Caco-2 (cell line): ENCODE data around the gene TMEM132D. TPM values are rescaled to one million over a fixed set of nuclear protein-coding genes. Genes with fewer than 3 reads are reported as not detected.

Experiments used
- BruUV-seq: library from RNA; stranded (reverse); fragments of 400-500 nt; replicated peaks from 2 replicates; lab custom pipeline; 2021; lab: Mats Ljungman, UMichigan
- CTCF ChIA-PET: fragments of 300-600 bp; sonication (Branson Sonifier 250); formaldehyde crosslinking; loops from one replicate; lab custom pipeline; 2022; ENCODE audit warnings: antibody characterized with exemption; lab: Charles Lee
- POLR2A ChIA-PET: fragments of 300-600 bp; sonication (Branson Sonifier 250); formaldehyde crosslinking; loops from one replicate; lab custom pipeline; 2022; ENCODE audit warnings: antibody characterized with exemption; lab: Charles Lee
- DNase-seq, 2 experiments: peaks; one replicate each; pipeline versions ENCODE4 v3.0.0 to v3.0.0-alpha.2; 2020 to 2022
- H3K27me3 ChIP-seq: replicated peaks from 2 replicates; pipeline ENCODE4 v1.6.0; 2011; ENCODE audit warnings: low read length; ENCODE audit not compliant: control insufficient read depth, insufficient read depth
- H3K36me3 ChIP-seq: 2 replicates; pipeline ENCODE4 v1.5.1; 2011; ENCODE audit warnings: low read length; ENCODE audit not compliant: control insufficient read depth, insufficient read depth
- H3K4me1 ChIP-seq: fragments of 250-450 bp; sonication (Bioruptor Pico); 2 replicates; pipeline ENCODE4 v1.5.1; 2020; ENCODE audit warnings: mild to moderate bottlenecking
- H3K4me3 ChIP-seq: 2 replicates; pipeline ENCODE4 v1.5.1; 2011; ENCODE audit warnings: low read depth, mild to moderate bottlenecking, control low read depth, low read length
- H3K9me3 ChIP-seq: fragments of 250-450 bp; sonication (Bioruptor Pico); 2 replicates; pipeline ENCODE4 v1.5.1; 2020; ENCODE audit warnings: mild to moderate bottlenecking, moderate library complexity
- H3K27ac Mint-ChIP-seq: one replicate; pipeline ENCODE4 v1.8.0; 2022; ENCODE audit warnings: mixed read lengths; ENCODE audit not compliant: unreplicated experiment
- H3K27me3 Mint-ChIP-seq: one replicate; pipeline ENCODE4 v1.8.0; 2022; ENCODE audit warnings: mixed read lengths; ENCODE audit not compliant: insufficient read depth, unreplicated experiment
- H3K36me3 Mint-ChIP-seq: one replicate; pipeline ENCODE4 v1.8.0; 2022; ENCODE audit warnings: mild to moderate bottlenecking, mixed read lengths; ENCODE audit not compliant: insufficient read depth, unreplicated experiment
- H3K4me1 Mint-ChIP-seq: one replicate; pipeline ENCODE4 v1.8.0; 2022; ENCODE audit warnings: low read depth, mixed read lengths; ENCODE audit not compliant: unreplicated experiment
- H3K4me3 Mint-ChIP-seq: one replicate; pipeline ENCODE4 v1.8.0; 2022; ENCODE audit warnings: mild to moderate bottlenecking, moderate library complexity, mixed read lengths; ENCODE audit not compliant: unreplicated experiment
- H3K9me3 Mint-ChIP-seq: one replicate; pipeline ENCODE4 v1.8.0; 2022; ENCODE audit warnings: mixed read lengths; ENCODE audit not compliant: unreplicated experiment
- CTCF ChIP-seq, 2 experiments: fragments of 200-600 bp in 1 of 2; IDR thresholded peaks; 1 replicate in 1 of 2; 2 replicates in 1 of 2; pipeline versions ENCODE4 v1.5.1 to v1.8.0; 2011 to 2022; ENCODE audit warnings: antibody characterized with exemption in 1 of 2, control low read depth in 1 of 2, inconsistent platforms in 1 of 2, low read depth in 1 of 2, low read length in 1 of 2, mild to moderate bottlenecking in 1 of 2, moderate library complexity in 1 of 2; ENCODE audit not compliant: insufficient read depth in 1 of 2, severe bottlenecking in 1 of 2, unreplicated experiment in 1 of 2
- intact Hi-C: fragments of 100-400 bp; cut with micrococcal nuclease; formaldehyde crosslinking; loops from one replicate; pipeline ENCODE4 v1.10.0; 2022; ENCODE audit not compliant: unreplicated experiment
- total RNA-seq: library from RNA; stranded (reverse); gene quantifications from 2 replicates; pipeline ENCODE4 v1.2.3, GENCODE V29; 2022

The TMEM132D gene
- total RNA-seq, 1 experiment from 2014 or later = not detected

- H3K9me3 Mint-ChIP-seq = no peaks in the 10 kb centered on the region
- ChIA-PET CTCF (no interaction called here), POLR2A (no interaction called here)
These were observed 806.9 kb downstream of the TMEM132D start for GRCh38 chr12:129096968-129097367.

GRCh38 chr12:129096184-129096583, 807.6 kb downstream of the TMEM132D start:
- Histone ChIP-seq H3K27me3 (no peaks in the 10 kb centered on the region), H3K4me1 (no peaks in the 10 kb centered on the region), H3K4me3 (no peak overlapping the region), H3K9me3 (no peaks in the 10 kb centered on the region), H3K36me3 (no peaks in the 10 kb centered on the region)
- no TSS peak for BruUV-seq
- H3K27me3 Mint-ChIP-seq = no peaks in the 10 kb centered on the region
- no peaks in the 10 kb centered on the region for H3K36me3 Mint-ChIP-seq
- intact Hi-C loops = no loop called here
- H3K4me3 Mint-ChIP-seq = no peak overlapping the region
- POLR2A ChIA-PET = no interaction called here
- H3K9me3 Mint-ChIP-seq = no peaks in the 10 kb centered on the region
- DNase-seq = no peak
- no peaks in the 10 kb centered on the region for H3K4me1 Mint-ChIP-seq
- no peak overlapping the region for H3K27ac Mint-ChIP-seq
- no peak for TF ChIP-seq CTCF (IDR thresholded peaks at IDR 0.05; ENCODE audit: insufficient read depth in 1 of 2, low read depth in 1 of 2, low read length in 1 of 2, severe bottlenecking in 1 of 2, unreplicated experiment in 1 of 2)
- CTCF ChIA-PET = no interaction called here

More at GRCh38 chr12:129096968-129097367, 806.9 kb downstream of the TMEM132D start:
- Histone ChIP-seq H3K9me3 (no peaks in the 10 kb centered on the region), H3K36me3 (no peaks in the 10 kb centered on the region), H3K4me1 (no peaks in the 10 kb centered on the region), H3K4me3 (no peak overlapping the region), H3K27me3 (no peaks in the 10 kb centered on the region)
- TF ChIP-seq CTCF (IDR thresholded peaks at IDR 0.05; ENCODE audit: insufficient read depth in 1 of 2, low read depth in 1 of 2, low read length in 1 of 2, severe bottlenecking in 1 of 2, unreplicated experiment in 1 of 2) = no peak
- no peak for DNase-seq
- no peaks in the 10 kb centered on the region for H3K36me3 Mint-ChIP-seq
- BruUV-seq = no TSS peak
- no peaks in the 10 kb centered on the region for H3K4me1 Mint-ChIP-seq
- intact Hi-C loops = no loop called here
- H3K27me3 Mint-ChIP-seq = no peaks in the 10 kb centered on the region
- H3K27ac Mint-ChIP-seq = no peak overlapping the region
- no peak overlapping the region for H3K4me3 Mint-ChIP-seq

GRCh38 chr12:129089576-129089975, 814.2 kb downstream of the TMEM132D start:
- CTCF ChIA-PET = no interaction called here
- TF ChIP-seq CTCF (IDR thresholded peaks at IDR 0.05; ENCODE audit: insufficient read depth in 1 of 2, low read depth in 1 of 2, low read length in 1 of 2, severe bottlenecking in 1 of 2, unreplicated experiment in 1 of 2) = no peak

More at GRCh38 chr12:129089576-129089975, 814.2 kb downstream of the TMEM132D start:
- no peak overlapping the region for H3K27ac Mint-ChIP-seq
- no peaks in the 10 kb centered on the region for H3K9me3 ChIP-seq
- BruUV-seq = no TSS peak
- no peaks in the 10 kb centered on the region for H3K36me3 ChIP-seq
- intact Hi-C loops = no loop called here
- H3K4me1 Mint-ChIP-seq = no peaks in the 10 kb centered on the region
- H3K27me3 ChIP-seq = no peaks in the 10 kb centered on the region
- DNase-seq = no peak
- H3K9me3 Mint-ChIP-seq = peaks cover 9% of the 10 kb centered on the region
- no peaks in the 10 kb centered on the region for H3K36me3 Mint-ChIP-seq
- no peak overlapping the region for H3K4me3 ChIP-seq
- no peak overlapping the region for H3K4me3 Mint-ChIP-seq
- no peaks in the 10 kb centered on the region for H3K4me1 ChIP-seq
- POLR2A ChIA-PET = no interaction called here
- no peaks in the 10 kb centered on the region for H3K27me3 Mint-ChIP-seq
